ENCODE data around the gene SLX9. TPM values are rescaled to one million over a fixed set of nuclear protein-coding genes. Genes with fewer than 3 reads are reported as not detected.

The SLX9 gene
- total RNA-seq, 6 donors from 2014 or later: 5.5 to 34.6 (median 22.8) TPM

GRCh38 chr21:44987886-44988606, 48.2 kb downstream of the SLX9 start:
- Histone ChIP-seq H3K9me3 (no peaks in the 10 kb centered on the region), H3K4me1 (peaks cover 3 to 10% (median 6%) of the 10 kb centered on the region in 4 donors), H3K36me3 (no peaks in the 10 kb centered on the region), H3K27me3 (no peaks in the 10 kb centered on the region), H3K27ac (no peak overlapping the region), H3K4me3 (no peak overlapping the region)
- DNase-seq (peak in 1 of 2 donors; percentile 74), ATAC-seq (ENCODE audit: low FRiP score in 2 of 2) (no peak)
- WGBS, 2 donors: 82 to 89% methylated on average over 13 to 37 of the region's 37 CpGs
- TF ChIP-seq CTCF (IDR thresholded peaks at IDR 0.05) (no peak), POLR2AphosphoS5 (IDR thresholded peaks at IDR 0.05) (no peak), POLR2A (IDR thresholded peaks at IDR 0.05) (no peak), EP300 (IDR thresholded peaks at IDR 0.05) (no peak)

GRCh38 chr21:44988607-44989536, 49.0 kb downstream of the SLX9 start:
- Histone ChIP-seq H3K4me3 (no peak overlapping the region), H3K36me3 (no peaks in the 10 kb centered on the region), H3K27me3 (no peaks in the 10 kb centered on the region), H3K27ac (peak overlapping the region in 2 of 4 donors; percentile 17 to 58), H3K9me3 (no peaks in the 10 kb centered on the region), H3K4me1 (peaks cover 3 to 10% (median 5%) of the 10 kb centered on the region in 4 donors)
- TF ChIP-seq CTCF (IDR thresholded peaks at IDR 0.05): no peak
- TF ChIP-seq EP300 (IDR thresholded peaks at IDR 0.05): no peak
- no peak for TF ChIP-seq POLR2A (IDR thresholded peaks at IDR 0.05)
- TF ChIP-seq POLR2AphosphoS5 (IDR thresholded peaks at IDR 0.05): no peak
- 83 to 86% methylated on average over 13 to 14 of the region's 20 CpGs for WGBS, 2 donors
- DNase-seq (peak in 1 of 2 donors; percentile 55), ATAC-seq (ENCODE audit: low FRiP score in 2 of 2) (no peak)

- Histone ChIP-seq H3K4me3 (no peak overlapping the region), H3K36me3 (no peaks in the 10 kb centered on the region), H3K27me3 (no peaks in the 10 kb centered on the region), H3K27ac (peak overlapping the region in 2 of 4 donors; percentile 17 to 58), H3K4me1 (peaks cover 3 to 8% (median 6%) of the 10 kb centered on the region in 4 donors), H3K9me3 (no peaks in the 10 kb centered on the region)
- 84 to 90% methylated on average over 8 of the region's 8 CpGs for WGBS, 2 donors
- TF ChIP-seq POLR2AphosphoS5 (IDR thresholded peaks at IDR 0.05) (peak in 1 of 2 donors; percentile 26), EP300 (IDR thresholded peaks at IDR 0.05) (no peak)
- peak in 1 of 2 donors; percentile 57 for DNase-seq
- no peak for ATAC-seq (ENCODE audit: low FRiP score in 2 of 2)
Observed at GRCh38 chr21:44989537-44989886, 49.7 kb downstream of the SLX9 start.

- ATAC-seq (ENCODE audit: low FRiP score in 2 of 2) (no peak), DNase-seq (peak in 1 of 2 donors; percentile 77)
- no peak for TF ChIP-seq EP300 (IDR thresholded peaks at IDR 0.05)
- no peak for TF ChIP-seq POLR2AphosphoS5 (IDR thresholded peaks at IDR 0.05)
- no peak for TF ChIP-seq CTCF (IDR thresholded peaks at IDR 0.05)
- TF ChIP-seq POLR2A (IDR thresholded peaks at IDR 0.05): no peak
- H3K4me3 ChIP-seq: no peak overlapping the region
- no peaks in the 10 kb centered on the region for H3K36me3 ChIP-seq
- H3K27me3 ChIP-seq: no peaks in the 10 kb centered on the region
- H3K27ac ChIP-seq: peak overlapping the region in 2 of 4 donors; percentile 25 to 58
- WGBS, 2 donors: 87 to 93% methylated on average over 34 to 53 of the region's 53 CpGs
- peaks cover 3 to 9% (median 7%) of the 10 kb centered on the region in 4 donors for H3K4me1 ChIP-seq
- no peaks in the 10 kb centered on the region for H3K9me3 ChIP-seq
Observed at GRCh38 chr21:44989943-44990780, 50.3 kb downstream of the SLX9 start.
